ENCODE measurements around the gene KCTD16.

KCTD16 gene

GRCh38 chr5:144289277-144289676 is 118.6 kb downstream of the KCTD16 start:
- Histone ChIP-seq H3K36me3 (ENCODE audit: insufficient read depth, low read length) (no peaks in the 10 kb centered on the region), H3K4me1 (ENCODE audit: insufficient read depth, low read length) (peaks cover 10% of the 10 kb centered on the region), H2AFZ (ENCODE audit: low read depth, low read length) (no peak overlapping the region), H3K27me3 (ENCODE audit: insufficient read depth, low read length) (no peaks in the 10 kb centered on the region), H3K9me3 (ENCODE audit: low read length) (no peaks in the 10 kb centered on the region), H3K4me3 (ENCODE audit: low read length) (no peak overlapping the region)

GRCh38 chr5:144292029-144292428 is 121.4 kb downstream of the KCTD16 start:
- Histone ChIP-seq H3K36me3 (ENCODE audit: insufficient read depth, low read length) (no peaks in the 10 kb centered on the region), H3K4me3 (ENCODE audit: low read length) (no peak overlapping the region), H3K27me3 (ENCODE audit: insufficient read depth, low read length) (no peaks in the 10 kb centered on the region), H3K4me1 (ENCODE audit: insufficient read depth, low read length) (peaks cover 10% of the 10 kb centered on the region), H3K9me3 (ENCODE audit: low read length) (no peaks in the 10 kb centered on the region), H2AFZ (ENCODE audit: low read depth, low read length) (no peak overlapping the region)

GRCh38 chr5:144295284-144295683 is 124.6 kb downstream of the KCTD16 start:
- Histone ChIP-seq H3K4me1 (ENCODE audit: insufficient read depth, low read length) (peaks cover 10% of the 10 kb centered on the region), H3K4me3 (ENCODE audit: low read length) (no peak overlapping the region), H3K27me3 (ENCODE audit: insufficient read depth, low read length) (no peaks in the 10 kb centered on the region), H3K9me3 (ENCODE audit: low read length) (no peaks in the 10 kb centered on the region), H2AFZ (ENCODE audit: low read depth, low read length) (no peak overlapping the region), H3K36me3 (ENCODE audit: insufficient read depth, low read length) (no peaks in the 10 kb centered on the region)

GRCh38 chr5:144297081-144297480 is 126.4 kb downstream of the KCTD16 start:
- no peak overlapping the region for H3K4me3 ChIP-seq (ENCODE audit: low read length)
- H3K36me3 ChIP-seq (ENCODE audit: insufficient read depth, low read length) = no peaks in the 10 kb centered on the region
- no peaks in the 10 kb centered on the region for H3K27me3 ChIP-seq (ENCODE audit: insufficient read depth, low read length)
- peaks cover 9% of the 10 kb centered on the region for H3K4me1 ChIP-seq (ENCODE audit: insufficient read depth, low read length)
- H2AFZ ChIP-seq (ENCODE audit: low read depth, low read length) = no peak overlapping the region
- no peaks in the 10 kb centered on the region for H3K9me3 ChIP-seq (ENCODE audit: low read length)

- Histone ChIP-seq H3K4me1 (ENCODE audit: insufficient read depth, low read length) (no peaks in the 10 kb centered on the region), H3K4me3 (ENCODE audit: low read length) (no peak overlapping the region), H3K27me3 (ENCODE audit: insufficient read depth, low read length) (no peaks in the 10 kb centered on the region), H3K36me3 (ENCODE audit: insufficient read depth, low read length) (no peaks in the 10 kb centered on the region), H2AFZ (ENCODE audit: low read depth, low read length) (no peak overlapping the region), H3K9me3 (ENCODE audit: low read length) (no peaks in the 10 kb centered on the region)
Measured at GRCh38 chr5:144298658-144299057, 128.0 kb downstream of the KCTD16 start.

- H3K36me3 ChIP-seq (ENCODE audit: insufficient read depth, low read length) = no peaks in the 10 kb centered on the region
- no peak overlapping the region for H2AFZ ChIP-seq (ENCODE audit: low read depth, low read length)
- H3K27me3 ChIP-seq (ENCODE audit: insufficient read depth, low read length) = no peaks in the 10 kb centered on the region
- no peaks in the 10 kb centered on the region for H3K9me3 ChIP-seq (ENCODE audit: low read length)
- peaks cover 3% of the 10 kb centered on the region for H3K4me1 ChIP-seq (ENCODE audit: insufficient read depth, low read length)
- no peak overlapping the region for H3K4me3 ChIP-seq (ENCODE audit: low read length)
Measured at GRCh38 chr5:144304688-144305087, 134.0 kb downstream of the KCTD16 start.

GRCh38 chr5:144307736-144308135 is 137.1 kb downstream of the KCTD16 start:
- Histone ChIP-seq H3K4me3 (ENCODE audit: low read length) (no peak overlapping the region), H3K27me3 (ENCODE audit: insufficient read depth, low read length) (no peaks in the 10 kb centered on the region), H2AFZ (ENCODE audit: low read depth, low read length) (no peak overlapping the region), H3K9me3 (ENCODE audit: low read length) (no peaks in the 10 kb centered on the region), H3K36me3 (ENCODE audit: insufficient read depth, low read length) (no peaks in the 10 kb centered on the region), H3K4me1 (ENCODE audit: insufficient read depth, low read length) (peaks cover 3% of the 10 kb centered on the region)

- no peaks in the 10 kb centered on the region for H3K27me3 ChIP-seq (ENCODE audit: insufficient read depth, low read length)
- H3K9me3 ChIP-seq (ENCODE audit: low read length) = no peaks in the 10 kb centered on the region
- no peaks in the 10 kb centered on the region for H3K36me3 ChIP-seq (ENCODE audit: insufficient read depth, low read length)
- H3K4me1 ChIP-seq (ENCODE audit: insufficient read depth, low read length) = peaks cover 3% of the 10 kb centered on the region
- H2AFZ ChIP-seq (ENCODE audit: low read depth, low read length) = no peak overlapping the region
- no peak overlapping the region for H3K4me3 ChIP-seq (ENCODE audit: low read length)
Measured at GRCh38 chr5:144308174-144308573, 137.5 kb downstream of the KCTD16 start.

- Histone ChIP-seq H3K4me3 (ENCODE audit: low read length) (no peak overlapping the region), H2AFZ (ENCODE audit: low read depth, low read length) (no peak overlapping the region), H3K27me3 (ENCODE audit: insufficient read depth, low read length) (no peaks in the 10 kb centered on the region), H3K9me3 (ENCODE audit: low read length) (no peaks in the 10 kb centered on the region), H3K4me1 (ENCODE audit: insufficient read depth, low read length) (peaks cover 3% of the 10 kb centered on the region), H3K36me3 (ENCODE audit: insufficient read depth, low read length) (no peaks in the 10 kb centered on the region)
Measured at GRCh38 chr5:144308906-144309670, 138.4 kb downstream of the KCTD16 start.

- Histone ChIP-seq H2AFZ (ENCODE audit: low read depth, low read length) (no peak overlapping the region), H3K4me3 (ENCODE audit: low read length) (no peak overlapping the region), H3K27me3 (ENCODE audit: insufficient read depth, low read length) (no peaks in the 10 kb centered on the region), H3K4me1 (ENCODE audit: insufficient read depth, low read length) (peaks cover 3% of the 10 kb centered on the region), H3K36me3 (ENCODE audit: insufficient read depth, low read length) (no peaks in the 10 kb centered on the region), H3K9me3 (ENCODE audit: low read length) (no peaks in the 10 kb centered on the region)
Measured at GRCh38 chr5:144310621-144311020, 139.9 kb downstream of the KCTD16 start.

GRCh38 chr5:144313147-144313726 is 142.6 kb downstream of the KCTD16 start:
- Histone ChIP-seq H3K27me3 (ENCODE audit: insufficient read depth, low read length) (no peaks in the 10 kb centered on the region), H2AFZ (ENCODE audit: low read depth, low read length) (no peak overlapping the region), H3K4me3 (ENCODE audit: low read length) (no peak overlapping the region), H3K4me1 (ENCODE audit: insufficient read depth, low read length) (peaks cover 3% of the 10 kb centered on the region), H3K9me3 (ENCODE audit: low read length) (no peaks in the 10 kb centered on the region), H3K36me3 (ENCODE audit: insufficient read depth, low read length) (no peaks in the 10 kb centered on the region)

- H3K9me3 ChIP-seq (ENCODE audit: low read length) = no peaks in the 10 kb centered on the region
- no peaks in the 10 kb centered on the region for H3K36me3 ChIP-seq (ENCODE audit: insufficient read depth, low read length)
- H3K4me1 ChIP-seq (ENCODE audit: insufficient read depth, low read length) = no peaks in the 10 kb centered on the region
- no peaks in the 10 kb centered on the region for H3K27me3 ChIP-seq (ENCODE audit: insufficient read depth, low read length)
- no peak overlapping the region for H2AFZ ChIP-seq (ENCODE audit: low read depth, low read length)
- no peak overlapping the region for H3K4me3 ChIP-seq (ENCODE audit: low read length)
Measured at GRCh38 chr5:144315026-144315425, 144.4 kb downstream of the KCTD16 start.

GRCh38 chr5:144315994-144316634 is 145.4 kb downstream of the KCTD16 start:
- no peaks in the 10 kb centered on the region for H3K36me3 ChIP-seq (ENCODE audit: insufficient read depth, low read length)

More at GRCh38 chr5:144315994-144316634, 145.4 kb downstream of the KCTD16 start:
- no peaks in the 10 kb centered on the region for H3K4me1 ChIP-seq (ENCODE audit: insufficient read depth, low read length)
- no peaks in the 10 kb centered on the region for H3K27me3 ChIP-seq (ENCODE audit: insufficient read depth, low read length)
- no peak overlapping the region for H3K4me3 ChIP-seq (ENCODE audit: low read length)
- no peak overlapping the region for H2AFZ ChIP-seq (ENCODE audit: low read depth, low read length)
- no peaks in the 10 kb centered on the region for H3K9me3 ChIP-seq (ENCODE audit: low read length)

All from neuron (in vitro differentiated cells).